HG03175 (cell line): Measurements from ENCODE around the gene PI3.

Experiments used
- ATAC-seq: cut with Tn5 transposase; IDR thresholded peaks from one replicate; pipeline ENCODE4 v1.9.1; 2021; ENCODE audit warnings: mild to moderate bottlenecking, moderate library complexity; ENCODE audit not compliant: unreplicated experiment

PI3 gene

DNA sequence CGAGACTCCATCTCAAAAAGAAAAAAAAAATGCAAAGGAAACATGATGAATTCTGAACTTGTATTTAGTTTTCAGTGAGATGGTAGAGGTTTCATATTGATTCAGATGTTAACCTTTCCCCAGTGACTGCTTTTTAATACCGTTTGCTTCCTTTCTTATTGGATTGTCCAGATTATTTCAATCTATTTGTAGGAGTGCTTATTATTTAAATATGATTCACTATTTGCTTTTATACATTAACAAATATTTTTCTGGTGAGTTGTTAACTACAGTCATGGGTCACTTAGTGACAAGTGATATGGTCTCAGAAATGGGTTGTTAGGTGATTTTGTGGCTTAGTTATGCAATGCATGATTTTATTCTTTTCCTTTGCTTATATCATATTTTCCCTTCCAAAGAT lies 8.4 kb downstream of the PI3 start:
- ATAC-seq: no peak

DNA sequence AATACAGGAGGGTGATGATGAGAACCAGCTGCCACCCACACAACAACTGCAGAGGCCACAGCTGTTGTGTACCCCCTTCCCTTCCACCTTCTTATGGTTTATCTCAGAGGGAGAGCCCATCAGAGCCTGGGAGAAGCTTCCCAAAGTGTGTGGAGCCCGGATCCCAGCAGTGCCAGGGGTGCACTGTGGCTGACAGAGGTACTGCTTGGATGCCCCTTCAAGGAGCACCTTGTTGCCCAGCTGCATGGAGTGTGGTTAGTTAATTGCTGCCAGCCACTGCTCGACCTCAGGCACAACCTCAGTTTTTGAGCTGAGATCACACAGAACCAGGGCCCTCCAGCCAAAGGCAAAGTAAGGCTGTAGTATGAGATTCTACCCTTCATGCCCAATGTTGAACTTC lies 13.0 kb downstream of the PI3 start:
- ATAC-seq: no peak

DNA sequence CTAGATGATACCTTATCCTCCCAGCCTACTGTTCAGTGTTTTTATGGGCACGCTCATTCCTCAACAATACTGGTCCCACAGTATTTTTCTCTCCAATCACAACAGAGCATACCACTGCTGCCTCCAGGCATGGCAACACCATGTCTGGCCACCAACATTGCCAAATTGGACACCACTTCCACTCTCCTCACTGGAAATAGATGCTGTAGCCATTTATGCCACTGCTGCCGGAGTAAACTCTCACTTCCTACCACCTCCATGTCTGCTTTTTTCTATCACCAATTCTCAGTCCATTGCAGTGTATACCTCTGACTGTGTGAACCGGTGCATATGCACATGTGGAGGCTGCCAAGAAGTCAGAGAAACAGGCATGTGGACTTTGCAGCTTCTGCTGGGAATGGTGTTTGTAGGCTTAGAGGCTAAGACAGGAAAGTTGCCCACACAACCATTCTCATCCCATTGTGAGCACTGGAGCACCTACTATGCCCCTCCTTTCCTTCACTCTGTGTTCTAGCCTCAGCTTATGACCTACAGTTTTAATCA lies 14.4 kb downstream of the PI3 start:
- no peak for ATAC-seq

DNA sequence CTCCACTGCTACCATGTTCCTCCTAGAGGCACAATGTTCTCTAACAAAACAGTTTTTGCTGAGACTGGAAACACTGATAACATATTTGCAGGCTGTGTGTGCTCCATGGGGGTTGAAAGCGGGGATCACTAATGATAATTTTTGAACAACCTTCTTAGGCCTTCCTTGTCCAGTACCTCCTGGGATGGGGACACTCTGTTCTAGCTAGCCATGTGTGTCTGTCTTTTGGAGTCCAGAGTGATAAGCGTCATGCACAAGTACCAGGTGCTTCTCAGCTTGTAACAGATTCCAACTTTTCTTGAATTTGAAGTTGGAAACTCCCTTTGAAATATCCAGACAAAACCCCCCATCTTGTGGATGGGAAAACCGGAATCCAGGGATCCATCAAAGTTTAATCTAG lies 15.2 kb downstream of the PI3 start:
- no peak for ATAC-seq

DNA sequence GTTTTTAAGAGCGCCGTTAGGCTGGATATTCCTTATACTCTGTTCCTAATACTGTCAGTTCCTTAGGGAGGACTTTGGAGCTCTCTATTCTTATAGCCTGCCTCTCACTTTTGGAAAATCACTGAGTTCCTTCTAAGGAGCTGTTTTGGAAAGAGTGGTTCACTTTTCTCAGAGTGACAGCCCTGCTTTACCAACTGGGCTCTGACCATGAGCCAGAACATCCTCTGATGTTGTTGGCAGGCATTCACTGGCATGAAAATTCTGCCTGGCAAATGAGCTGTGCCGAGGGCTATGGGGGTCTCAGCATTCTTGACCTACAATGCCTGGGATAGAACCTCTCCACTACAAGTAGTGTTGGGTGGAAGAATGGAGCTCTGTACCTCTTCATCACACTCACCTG lies 17.2 kb downstream of the PI3 start:
- no peak for ATAC-seq

DNA sequence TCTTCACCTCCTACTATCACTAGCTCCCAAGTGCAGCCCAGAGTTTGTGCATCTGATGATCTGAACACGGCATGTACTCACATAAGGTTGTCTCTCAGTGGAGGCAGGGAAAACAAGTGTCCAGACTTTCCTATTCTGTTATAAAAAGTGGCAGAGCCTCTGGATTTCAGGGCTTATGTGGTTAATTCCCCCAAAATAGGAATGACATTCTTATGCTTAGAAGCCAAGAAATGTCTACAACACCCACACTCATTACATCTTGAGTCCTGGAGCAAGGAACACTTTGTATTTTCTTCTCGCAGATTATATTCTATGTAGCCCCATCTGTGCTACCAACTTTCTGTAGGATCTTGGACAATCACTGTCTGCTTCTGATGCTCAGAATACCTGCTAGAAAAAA lies 18.6 kb downstream of the PI3 start:
- ATAC-seq: no peak

DNA sequence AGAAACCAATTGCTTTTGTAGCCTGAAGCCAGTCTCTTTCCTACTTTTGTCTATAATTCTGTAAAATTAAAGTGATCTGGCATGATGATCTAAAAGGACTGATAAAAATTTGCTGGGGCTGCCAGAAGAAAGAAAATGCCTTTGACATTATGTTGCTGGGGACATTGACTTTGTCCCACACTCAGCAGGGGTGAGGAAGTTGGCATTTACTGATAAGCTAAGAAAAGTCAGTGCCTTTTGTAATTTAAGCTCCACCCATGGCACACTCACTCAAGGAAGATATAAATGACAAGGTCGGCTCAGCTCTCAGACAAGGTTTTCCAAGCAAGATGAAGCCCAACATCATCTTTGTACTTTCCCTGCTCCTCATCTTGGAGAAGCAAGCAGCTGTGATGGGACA lies 32.0 kb downstream of the PI3 start, which contains the start of gene SEMG1:
Gene SEMG1, plus strand, starts transcription at position 309 of the 400 bp plus-strand sequence. Its CDS starts 21 bp downstream, at position 330.
- no peak for ATAC-seq

DNA sequence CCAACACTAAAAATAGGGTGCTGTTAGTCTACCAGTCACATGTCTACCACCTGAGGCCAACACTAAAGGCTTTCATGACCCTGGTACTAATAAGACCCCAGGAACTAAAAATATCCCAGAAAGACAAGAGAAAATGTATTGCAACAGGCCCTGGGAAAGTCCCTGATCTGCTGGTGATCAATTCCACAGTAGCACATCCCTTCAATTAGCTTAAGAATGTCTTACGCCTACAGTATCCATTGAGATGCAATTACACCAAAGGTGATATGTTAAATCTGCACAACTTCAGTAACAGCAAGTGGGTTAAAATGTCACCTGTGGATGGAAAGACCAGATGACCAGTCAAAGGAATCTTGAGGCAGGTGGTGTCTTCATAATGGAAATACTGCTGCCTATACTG lies 35.2 kb downstream of the PI3 start:
- no peak for ATAC-seq

DNA sequence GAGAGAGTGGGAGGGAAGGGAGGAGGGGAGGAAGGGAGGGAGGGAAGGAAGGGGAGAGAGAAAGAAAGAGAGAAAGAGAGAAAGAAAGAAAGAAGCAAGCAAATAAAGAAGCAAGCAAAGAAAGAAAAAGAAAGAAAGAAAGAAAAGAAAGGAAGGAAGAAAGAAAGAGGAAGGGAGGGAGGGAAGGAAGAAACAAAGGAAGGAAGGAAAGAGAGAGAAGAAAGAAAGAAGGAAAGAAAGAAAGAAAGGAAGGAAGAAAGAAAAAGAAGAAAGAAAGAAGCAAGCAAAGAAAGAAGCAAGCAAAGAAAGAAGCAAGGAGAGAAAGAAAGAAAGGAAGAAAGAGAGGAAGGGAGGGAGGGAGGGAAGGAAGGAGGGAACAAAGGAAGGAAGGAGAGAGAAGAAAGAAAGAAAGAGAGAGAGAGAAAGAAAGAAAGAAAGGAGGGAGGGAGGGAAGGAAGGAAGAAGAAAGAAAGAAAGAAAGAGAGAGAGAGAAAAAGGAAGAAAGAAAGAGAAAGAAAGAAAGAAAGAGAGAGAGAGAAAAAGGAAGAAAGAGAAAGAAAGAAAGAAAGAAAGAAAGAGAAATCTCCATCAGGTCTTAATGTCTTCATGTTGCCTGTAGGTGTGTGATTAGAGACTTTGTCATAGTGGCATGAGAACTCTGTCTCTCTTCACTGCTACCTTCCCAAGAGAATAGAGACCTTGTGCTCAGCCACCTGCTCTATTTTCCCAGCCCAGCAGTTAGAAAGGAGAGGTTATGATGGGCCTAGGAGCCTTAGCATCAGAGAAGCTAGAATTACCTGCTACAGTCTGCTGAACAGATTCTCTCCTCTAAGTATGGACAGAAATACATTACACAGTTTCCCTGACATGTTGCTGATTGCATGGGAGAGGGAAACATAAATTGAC lies 37.1 kb downstream of the PI3 start:
- no peak for ATAC-seq

DNA sequence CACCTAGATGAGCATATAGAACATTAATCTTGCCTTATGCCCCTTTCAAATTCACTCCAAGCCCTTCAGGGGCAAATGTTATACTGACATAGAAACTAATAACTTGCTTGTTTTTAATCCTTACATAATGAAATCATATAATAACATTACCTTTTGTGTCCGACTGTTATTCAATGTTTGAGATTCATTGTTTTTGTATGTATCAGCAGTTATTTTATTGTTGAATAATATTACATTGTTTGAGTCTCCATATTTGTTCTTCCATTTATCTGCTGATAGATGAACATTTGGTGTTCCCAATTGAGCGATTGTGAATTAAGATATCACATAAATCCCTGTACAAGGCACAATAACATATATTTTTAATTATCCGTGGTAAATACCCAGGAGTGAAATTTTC lies 38.1 kb downstream of the PI3 start:
- ATAC-seq: no peak

DNA sequence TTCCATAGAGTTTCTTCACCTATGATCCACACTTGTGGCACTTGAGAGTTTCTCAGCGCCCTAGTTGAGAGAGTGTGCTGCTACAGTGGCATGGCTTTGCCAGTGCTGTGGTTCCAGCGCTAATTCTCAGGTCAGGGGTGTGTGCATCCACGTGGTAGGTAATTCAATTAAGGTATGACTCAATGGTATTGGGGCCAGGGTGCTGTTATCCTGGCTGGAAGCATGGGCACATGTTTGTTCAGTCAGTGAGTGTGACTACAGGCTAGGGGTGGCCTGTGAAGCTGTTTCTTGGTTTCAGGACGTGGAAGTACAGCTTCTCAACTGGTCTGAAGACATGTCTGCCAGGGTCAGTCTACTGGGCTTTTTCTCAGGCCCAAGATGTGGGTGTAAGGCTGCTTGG lies 43.4 kb downstream of the PI3 start:
- ATAC-seq: no peak

DNA sequence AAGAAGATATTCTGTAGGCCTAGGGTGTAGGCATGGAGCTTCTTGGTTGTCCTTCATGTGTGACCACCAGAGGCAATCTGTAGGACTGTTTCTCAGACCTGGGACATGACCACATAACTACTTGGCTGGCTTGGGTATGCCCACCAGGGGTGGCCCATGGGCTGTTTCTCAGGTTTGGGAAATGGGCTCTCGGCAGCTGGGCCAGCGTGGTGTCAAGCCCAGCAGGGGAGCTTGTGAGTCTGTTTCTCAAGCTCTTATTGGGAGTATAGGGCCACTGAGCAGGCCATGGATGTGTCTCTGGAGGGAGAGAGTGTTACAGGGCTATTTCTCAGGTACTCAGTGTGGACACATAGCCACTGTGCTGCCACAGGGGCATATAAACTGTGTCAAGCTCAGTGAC lies 43.9 kb downstream of the PI3 start:
- no peak for ATAC-seq

DNA sequence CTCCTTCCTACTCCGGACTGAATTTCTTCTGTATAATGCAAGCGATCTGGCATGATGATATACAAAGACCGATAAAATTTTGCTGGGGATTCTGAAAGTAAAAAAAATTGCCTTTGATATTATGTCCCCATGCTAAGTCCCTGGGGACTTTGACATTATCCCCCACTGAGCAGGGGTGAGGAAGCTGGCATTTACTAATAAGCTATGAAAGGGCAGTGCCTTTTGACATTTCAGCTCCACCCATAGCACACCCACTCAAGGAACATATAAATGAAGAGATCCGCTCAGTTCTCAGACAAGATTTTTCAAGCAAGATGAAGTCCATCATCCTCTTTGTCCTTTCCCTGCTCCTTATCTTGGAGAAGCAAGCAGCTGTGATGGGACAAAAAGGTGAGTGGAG lies 46.4 kb downstream of the PI3 start, which contains the start of gene SEMG2:
Gene SEMG2, plus strand, starts transcription at position 298 of the 400 bp plus-strand sequence. Its CDS starts 17 bp downstream, at position 315.
- no peak for ATAC-seq

DNA sequence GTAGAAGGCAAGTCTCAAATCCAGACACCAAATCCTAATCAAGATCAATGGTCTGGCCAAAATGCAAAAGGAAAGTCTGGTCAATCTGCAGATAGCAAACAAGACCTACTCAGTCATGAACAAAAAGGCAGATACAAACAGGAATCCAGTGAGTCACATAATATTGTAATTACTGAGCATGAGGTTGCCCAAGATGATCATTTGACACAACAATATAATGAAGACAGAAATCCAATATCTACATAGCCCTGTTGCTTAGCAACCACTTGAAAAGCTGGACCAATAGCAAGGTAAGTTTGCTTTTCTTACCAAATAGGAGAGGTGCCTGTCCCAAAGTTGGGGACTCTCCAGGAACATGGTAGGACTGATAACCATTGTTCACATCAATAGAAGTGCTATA lies 48.4 kb downstream of the PI3 start:
- ATAC-seq: no peak
